Right ventricle myocardium inferior (tissue), 1 donor: ENCODE measurements around the gene DACH1. TPM values are rescaled to one million over a fixed set of nuclear protein-coding genes. Genes with fewer than 3 reads are reported as not detected.
"Not testable (repeated sequence)": the region's sequence is repeated elsewhere in the genome, so short reads cannot be mapped to it uniquely, and the experiment has no call there.

Source experiments
- ATAC-seq: fragments of 200-7000 bp; cut with Tn5 transposase; one replicate; pipeline ENCODE4 v1.9.1; 2020; ENCODE audit warnings: mild to moderate bottlenecking, moderate library complexity
- DNase-seq: peaks from one replicate; pipeline ENCODE4 v3.0.0; 2021; ENCODE audit errors: missing footprints
- intact Hi-C: fragments of 100-400 bp; cut with DNase I; formaldehyde crosslinking; loops from one replicate; pipeline ENCODE4 v1.11.0; 2022
- total RNA-seq: library from RNA; stranded (reverse); fragmentation: NEBNext Ultra II Directional; extraction: Animal tissue kit (Norgen Biotek cat#: 25700); gene quantifications from one replicate; pipeline ENCODE4 v1.2.1, GENCODE V29; 2021
- donor health status: DM: no; HTN: yes; CAD: no; lungs with severe emphysema.

The DACH1 gene
- total RNA-seq, 1 donor from 2014 or later = 4.7 TPM

DNA sequence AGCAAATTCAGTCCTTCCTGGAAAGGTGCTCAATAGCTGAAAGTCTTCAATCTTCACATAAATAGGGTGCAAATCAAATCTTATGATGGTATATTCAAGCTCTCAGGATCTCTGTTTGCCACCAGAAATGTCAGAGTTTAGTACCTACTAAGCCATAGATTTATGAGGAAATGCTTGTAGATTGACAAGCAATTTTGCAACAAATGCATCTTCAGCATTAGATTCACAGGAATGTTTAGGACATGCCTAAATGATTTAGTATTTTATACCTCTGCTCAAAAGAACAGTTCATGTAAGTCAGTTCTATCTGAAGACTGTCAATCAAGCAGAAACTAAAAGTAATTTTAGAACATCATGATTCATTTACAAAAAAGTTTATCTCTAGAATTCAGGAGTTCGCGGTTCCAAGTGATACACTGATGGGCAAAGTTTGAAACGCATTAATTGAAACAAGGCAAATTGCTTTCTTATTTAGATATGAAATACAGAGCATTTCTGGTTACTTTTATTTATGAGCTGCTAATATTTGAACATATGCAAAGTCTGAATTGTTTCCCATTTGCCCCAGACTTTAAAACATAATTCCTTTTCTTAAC is 65.7 kb downstream of the DACH1 start:
- no peak for DNase-seq
- intact Hi-C loops = no loop called here
- ATAC-seq = no peak

- no peak for DNase-seq
- intact Hi-C loops = no loop called here
- ATAC-seq = no peak
These were observed 67.7 kb downstream of the DACH1 start for GRCh38 chr13:71799324-71799723.

- intact Hi-C loops = no loop called here
- ATAC-seq = no peak
- DNase-seq = no peak
These were observed 68.3 kb downstream of the DACH1 start for GRCh38 chr13:71798707-71799106.

DNA sequence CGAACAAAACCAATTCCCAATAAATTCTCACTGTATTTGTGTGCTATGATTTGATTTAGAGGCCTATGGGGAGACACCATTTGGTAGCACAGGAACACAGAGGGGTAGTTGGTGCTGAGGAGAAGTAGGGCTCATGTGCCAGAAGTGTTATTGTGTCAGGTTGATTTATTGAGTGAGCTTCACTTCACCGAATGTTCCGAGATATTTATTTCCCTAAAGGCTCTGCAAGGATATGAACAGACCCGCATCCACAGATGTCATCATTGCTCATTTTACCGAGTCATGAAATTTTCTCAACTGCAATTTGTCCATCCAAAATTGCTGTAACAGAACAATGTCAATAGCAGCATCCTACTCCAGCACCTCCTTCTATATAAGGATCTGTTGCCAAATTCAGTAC is 69.5 kb downstream of the DACH1 start:
- intact Hi-C loops = no loop called here
- DNase-seq (no peak), ATAC-seq (no peak)

GRCh38 chr13:71789693-71790329 is 77.2 kb downstream of the DACH1 start:
- no peak for DNase-seq
- ATAC-seq = no peak
- intact Hi-C loops = no loop called here

- ATAC-seq = no peak
- DNase-seq = no peak
- intact Hi-C loops = no loop called here
These were observed 78.0 kb downstream of the DACH1 start for GRCh38 chr13:71789037-71789436.

GRCh38 chr13:71787414-71787813 is 79.6 kb downstream of the DACH1 start:
- intact Hi-C loops = no loop called here
- no peak for ATAC-seq
- no peak for DNase-seq

DNA sequence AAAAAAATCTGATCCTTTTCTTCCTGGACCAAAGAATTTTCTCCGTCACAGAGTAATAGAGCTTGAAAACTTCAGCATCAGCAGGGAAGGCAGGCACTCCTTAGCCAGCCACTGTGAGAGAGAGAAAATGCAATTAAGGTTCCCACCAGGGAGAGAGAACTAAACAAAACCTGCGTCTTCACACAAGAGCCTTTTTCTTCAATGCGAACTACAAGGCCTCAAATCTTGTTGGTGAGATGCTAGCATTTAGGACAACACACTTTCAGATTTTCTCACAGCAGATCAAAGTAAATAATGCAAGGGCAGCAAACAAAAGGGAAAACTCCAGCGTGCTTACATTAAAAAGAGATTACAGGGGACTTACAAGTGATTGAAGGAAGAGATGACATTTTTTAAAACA is 80.1 kb downstream of the DACH1 start:
- ATAC-seq = no peak
- DNase-seq = no peak
- intact Hi-C loops = no loop called here

GRCh38 chr13:71785361-71785760 is 81.6 kb downstream of the DACH1 start:
- intact Hi-C loops = no loop called here
- ATAC-seq = no peak

DNA sequence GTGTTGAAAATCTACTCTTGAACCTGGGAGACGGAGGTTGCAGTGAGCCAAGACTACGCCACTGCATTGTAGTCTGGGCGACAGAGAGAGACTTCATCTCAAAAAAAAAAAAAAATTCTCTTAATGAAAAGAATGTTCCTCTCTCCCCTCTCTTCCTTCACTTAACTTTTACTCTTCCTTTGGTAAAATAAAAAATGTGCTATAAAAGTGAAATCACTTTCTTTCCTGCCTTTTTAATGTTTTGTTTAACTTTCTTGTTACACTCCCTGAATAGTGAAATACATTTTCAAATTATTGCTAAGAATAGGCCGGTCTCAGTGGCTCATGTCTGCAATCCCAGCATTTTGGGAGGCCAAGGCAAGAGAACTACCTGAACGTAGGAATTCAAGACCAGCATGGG is 86.5 kb downstream of the DACH1 start:
- ATAC-seq (no peak), DNase-seq (no peak)
- intact Hi-C loops = no loop called here

More at GRCh38 chr13:71785361-71785760, 81.6 kb downstream of the DACH1 start:
- no peak for DNase-seq

DNA sequence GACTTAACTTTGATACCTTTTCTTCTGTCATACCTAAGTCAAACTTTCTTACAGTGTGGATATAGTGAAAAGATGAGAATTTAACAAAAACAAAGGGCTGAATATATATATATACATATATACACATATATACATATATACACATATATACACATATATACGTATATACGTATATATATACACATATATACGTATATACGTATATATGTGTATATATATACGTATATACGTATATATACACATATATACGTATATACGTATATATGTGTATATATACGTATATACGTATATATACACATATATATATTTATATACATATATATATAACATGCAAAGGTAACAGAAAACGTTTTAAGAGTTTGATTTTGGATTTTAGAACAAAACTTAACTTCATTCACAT is 88.0 kb downstream of the DACH1 start:
- intact Hi-C loops, ATAC-seq, DNase-seq: not testable (repeated sequence)

- no peak for ATAC-seq
- no peak for DNase-seq
- intact Hi-C loops = no loop called here
These were observed 91.0 kb downstream of the DACH1 start for GRCh38 chr13:71775966-71776365.

DNA sequence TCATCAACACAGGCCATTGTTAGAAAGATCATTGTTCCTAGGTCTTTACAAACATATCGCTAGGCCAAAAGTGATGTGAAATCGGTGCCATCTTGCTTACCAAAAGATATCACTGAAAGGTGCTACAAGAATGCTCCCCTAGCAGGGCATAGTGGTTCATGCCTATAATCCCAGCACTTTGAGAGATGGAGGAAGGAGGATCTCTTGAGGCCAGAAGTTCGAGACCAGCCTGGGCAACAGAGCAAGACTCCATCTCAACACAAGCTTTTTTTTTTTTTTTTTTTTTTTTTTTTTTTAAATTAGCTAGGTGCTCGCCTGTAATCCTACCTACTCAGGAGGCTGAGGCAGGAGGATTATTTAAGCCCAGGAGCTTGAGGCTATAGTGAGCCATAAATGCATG is 92.1 kb downstream of the DACH1 start:
- intact Hi-C loops = no loop called here
- no peak for ATAC-seq
- no peak for DNase-seq

GRCh38 chr13:71773531-71773930 is 93.5 kb downstream of the DACH1 start:
- ATAC-seq = no peak

DNA sequence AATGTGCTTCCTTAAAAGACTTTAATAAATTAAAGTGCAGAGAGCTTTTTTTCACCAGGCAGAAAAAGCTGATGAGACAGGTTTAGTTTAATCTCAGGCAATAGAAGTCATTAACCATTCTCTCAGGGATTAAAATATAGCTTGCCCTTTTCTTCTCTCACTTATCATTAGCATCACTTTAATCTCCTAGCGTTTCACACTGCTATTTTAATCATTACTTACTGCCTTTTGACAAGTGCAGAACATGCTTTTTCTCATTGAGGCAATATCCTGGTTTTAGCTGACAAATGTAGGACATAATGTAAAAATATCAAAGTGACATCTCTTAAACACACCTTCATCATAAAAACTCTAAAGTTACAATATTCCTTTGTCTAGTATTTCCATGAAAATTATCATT is 94.6 kb downstream of the DACH1 start:
- DNase-seq (no peak), ATAC-seq (no peak)
- intact Hi-C loops = no loop called here

More at GRCh38 chr13:71773531-71773930, 93.5 kb downstream of the DACH1 start:
- intact Hi-C loops = no loop called here
- no peak for DNase-seq

GRCh38 chr13:71771144-71771543 is 95.9 kb downstream of the DACH1 start:
- no peak for DNase-seq
- ATAC-seq = no peak
- intact Hi-C loops = no loop called here

DNA sequence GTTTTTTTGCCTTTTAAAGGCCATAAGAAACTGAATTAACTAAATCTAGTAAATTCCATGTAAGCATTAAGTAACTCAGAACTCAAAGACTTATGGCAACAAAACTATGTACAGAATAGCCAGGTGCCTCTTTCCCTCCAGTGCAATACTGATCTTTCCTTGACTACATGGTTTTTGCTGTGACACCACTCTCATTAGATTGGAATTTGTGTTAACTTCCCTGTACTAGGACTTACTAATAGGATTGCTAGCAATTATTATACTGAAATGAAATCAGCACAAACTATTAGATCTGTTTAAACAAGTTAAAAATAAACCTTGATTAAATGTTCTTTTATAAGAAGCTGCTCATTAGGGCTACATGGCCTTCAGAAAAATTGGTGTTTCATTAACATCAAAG is 96.3 kb downstream of the DACH1 start:
- no peak for ATAC-seq
- intact Hi-C loops = no loop called here

GRCh38 chr13:71768881-71769280 is 98.1 kb downstream of the DACH1 start:
- DNase-seq (no peak), ATAC-seq (no peak)
- intact Hi-C loops = no loop called here

More for the DNA sequence above, 96.3 kb downstream of the DACH1 start:
- DNase-seq = no peak

GRCh38 chr13:71759651-71760511 is 107.1 kb downstream of the DACH1 start:
- intact Hi-C loops = no loop called here
- ATAC-seq = no peak
- DNase-seq = peak; percentile 60

- intact Hi-C loops = no loop called here
These were observed 108.2 kb downstream of the DACH1 start for GRCh38 chr13:71758828-71759227.

More at GRCh38 chr13:71758828-71759227, 108.2 kb downstream of the DACH1 start:
- ATAC-seq = no peak
- DNase-seq = no peak
